IMR-90 (cell line): Measurements from ENCODE around the gene RAB11A. TPM values are rescaled to one million over a fixed set of nuclear protein-coding genes. Genes with fewer than 3 reads are reported as not detected.

Source experiments
- ATAC-seq: fragments of 200-7000 bp; cut with Tn5 transposase; 2 replicates; pipeline ENCODE4 v1.9.1; 2020; ENCODE audit warnings: low read depth, mild to moderate bottlenecking, moderate library complexity
- BruUV-seq: library from RNA; stranded (reverse); fragments of 400-500 nt; replicated peaks from 2 replicates; lab custom pipeline; 2021; lab: Mats Ljungman, UMichigan
- CTCF ChIA-PET: fragments of 300-600 bp; formaldehyde crosslinking; extraction: SDS; loops from one replicate; lab custom pipeline; 2021; ENCODE audit warnings: antibody characterized with exemption; lab: Yijun Ruan, JAX
- POLR2A ChIA-PET: fragments of 300-600 bp; sonication (Branson Sonifier 250); formaldehyde crosslinking; loops from one replicate; lab custom pipeline; 2022; ENCODE audit warnings: antibody characterized with exemption; ENCODE audit not compliant: unreplicated experiment; lab: Charles Lee
- DNase-seq: peaks from one replicate; pipeline ENCODE4 v3.0.0; 2013
- H2AFZ ChIP-seq: replicated peaks from 2 replicates; pipeline ENCODE3; 2013; ENCODE audit warnings: low read length, mild to moderate bottlenecking; ENCODE audit not compliant: poor library complexity
- H2AK5ac ChIP-seq: 2 replicates; pipeline ENCODE4 v1.6.1; 2013; ENCODE audit warnings: low read depth, low read length, inconsistent platforms
- H2AK9ac ChIP-seq: replicated peaks from 2 replicates; pipeline ENCODE3; 2013; ENCODE audit warnings: mild to moderate bottlenecking, low read depth, low read length, moderate library complexity; ENCODE audit not compliant: poor library complexity
- H2BK120ac ChIP-seq: 2 replicates; pipeline ENCODE4 v1.6.1; 2013; ENCODE audit warnings: low read depth, low read length, inconsistent platforms
- H2BK15ac ChIP-seq: 3 replicates; pipeline ENCODE4 v1.6.1; 2013; ENCODE audit warnings: low read depth, low read length, inconsistent platforms
- H2BK20ac ChIP-seq: 2 replicates; pipeline ENCODE4 v1.6.1; 2013; ENCODE audit warnings: low read depth, mild to moderate bottlenecking, inconsistent platforms, low read length, moderate library complexity
- H2BK5ac ChIP-seq: 2 replicates; pipeline ENCODE4 v1.6.1; 2013; ENCODE audit warnings: mild to moderate bottlenecking, low read depth, low read length, inconsistent platforms; ENCODE audit not compliant: poor library complexity, severe bottlenecking
- H3K14ac ChIP-seq: replicated peaks from 2 replicates; pipeline ENCODE4 v1.6.1; 2013; ENCODE audit warnings: low read depth, low read length, inconsistent platforms
- H3K18ac ChIP-seq: 2 replicates; pipeline ENCODE4 v1.6.1; 2013; ENCODE audit warnings: low read depth, low read length, control low read depth
- H3K23ac ChIP-seq: 2 replicates; pipeline ENCODE4 v1.6.1; 2013; ENCODE audit warnings: low read depth, low read length, inconsistent platforms
- H3K27ac ChIP-seq: 2 replicates; pipeline ENCODE4 v1.5.1; 2013; ENCODE audit warnings: mild to moderate bottlenecking, control low read depth, low read length; ENCODE audit not compliant: insufficient read depth
- H3K27me3 ChIP-seq: 2 replicates; pipeline ENCODE4 v1.6.1; 2013; ENCODE audit warnings: low read length; ENCODE audit not compliant: control insufficient read depth, insufficient read depth
- H3K36me3 ChIP-seq: 2 replicates; pipeline ENCODE4 v1.6.1; 2013; ENCODE audit warnings: low read length, mixed read lengths; ENCODE audit not compliant: control insufficient read depth, insufficient read depth
- H3K4ac ChIP-seq: 2 replicates; pipeline ENCODE4 v1.6.1; 2013; ENCODE audit warnings: low read depth, low read length, inconsistent platforms
- H3K4me1 ChIP-seq: 2 replicates; pipeline ENCODE4 v1.6.1; 2013; ENCODE audit warnings: low read length, mixed read lengths; ENCODE audit not compliant: control insufficient read depth, insufficient read depth
- H3K4me2 ChIP-seq: 2 replicates; pipeline ENCODE4 v1.6.1; 2013; ENCODE audit warnings: low read depth, mild to moderate bottlenecking, control low read depth, low read length, moderate library complexity
- H3K4me3 ChIP-seq: 2 replicates; pipeline ENCODE4 v1.5.1; 2013; ENCODE audit warnings: low read depth, mild to moderate bottlenecking, control low read depth, low read length, moderate library complexity; ENCODE audit not compliant: insufficient read depth
- H3K56ac ChIP-seq: 2 replicates; pipeline ENCODE4 v1.6.1; 2013; ENCODE audit warnings: low read length, inconsistent platforms; ENCODE audit not compliant: insufficient read depth; ENCODE audit errors: extremely low read depth
- H3K79me1 ChIP-seq, 2 experiments: 2 replicates each; pipeline ENCODE4 v1.6.1; 2013; ENCODE audit warnings: low read length in 2 of 2, inconsistent platforms in 1 of 2, low read depth in 1 of 2
- H3K9ac ChIP-seq: 2 replicates; pipeline ENCODE4 v1.6.1; 2013; ENCODE audit warnings: low read depth, low read length, control low read depth
- H3K9me1 ChIP-seq: 2 replicates; pipeline ENCODE4 v1.6.1; 2013; ENCODE audit warnings: low read length, inconsistent platforms; ENCODE audit not compliant: insufficient read depth
- H3K9me3 ChIP-seq: 2 replicates; pipeline ENCODE4 v1.6.1; 2013; ENCODE audit warnings: low read length; ENCODE audit not compliant: control insufficient read depth, insufficient read depth
- H4K20me1 ChIP-seq: 2 replicates; pipeline ENCODE4 v1.6.1; 2013; ENCODE audit warnings: low read length, inconsistent platforms; ENCODE audit not compliant: insufficient read depth
- H4K5ac ChIP-seq: 2 replicates; pipeline ENCODE4 v1.6.1; 2013; ENCODE audit warnings: mild to moderate bottlenecking, low read depth, low read length, control low read depth
- H4K8ac ChIP-seq, 2 experiments: 2 replicates each; pipeline ENCODE4 v1.6.1; 2013; ENCODE audit warnings: low read depth in 2 of 2, low read length in 2 of 2, control low read depth in 1 of 2, inconsistent platforms in 1 of 2
- H4K91ac ChIP-seq: 2 replicates; pipeline ENCODE4 v1.6.1; 2013; ENCODE audit warnings: low read depth, low read length, inconsistent platforms; ENCODE audit not compliant: insufficient read depth
- RFX5 ChIP-seq: IDR thresholded peaks from 2 replicates; pipeline ENCODE4 v1.8.0; 2012; ENCODE audit warnings: low read depth, mild to moderate bottlenecking, low read length, moderate library complexity
- WGBS, 2 experiments: methylation state at CpG; one replicate each; pipeline versions ENCODE4 v1.1.5 to v1.1.7; 2013; ENCODE audit warnings: missing lambda C conversion rate in 2 of 2; ENCODE audit not compliant: insufficient read length in 1 of 2; ENCODE audit errors: extremely low coverage in 2 of 2; 5-methylcytosine and 5-hydroxymethylcytosine counted together
- dilution Hi-C: fragments of 300-500 bp; cut with HindIII; formaldehyde crosslinking; loops from one replicate; pipeline ENCODE4 v1.14.3; 2018; ENCODE audit warnings: low sequenced_read_pairs; ENCODE audit not compliant: unreplicated experiment
- in situ Hi-C: fragments of 300-500 bp; cut with MboI; formaldehyde crosslinking; loops from 3 replicates; pipeline ENCODE4 v1.14.3; 2019; ENCODE audit warnings: low sequenced_read_pairs, inconsistent platforms, mixed read lengths
- intact Hi-C: fragments of 100-400 bp; cut with micrococcal nuclease; formaldehyde crosslinking; loops from 2 replicates; pipeline ENCODE4 v1.10.0; 2022
- polyA plus RNA-seq, 3 experiments: library from polyadenylated mRNA; depleted of rRNA; stranded (reverse); fragments of >200 nt; gene quantifications; 2 replicates each; pipeline ENCODE4 v1.2.3, GENCODE V29; 2012; ENCODE audit warnings: low replicate concordance in 1 of 3
- total RNA-seq: library from RNA; depleted of rRNA; stranded (reverse); fragments of >200 nt; gene quantifications from 2 replicates; pipeline ENCODE4 v1.2.3, GENCODE V29; 2012

The RAB11A gene
- total and polyA plus RNA-seq, 2 of the 4 experiments (the other 2 are of a cell fraction), result 341 to 462 TPM

GRCh38 chr15:65918357-65918920 lies 49.1 kb downstream of the RAB11A start:
- in situ Hi-C loops, result loop anchor here (25.0 kb wide), 1 partner anchor 569 kb away; the partner anchor contains the start of gene SNAPC5
- no peak overlapping the region for H2AK9ac ChIP-seq

More at GRCh38 chr15:65918357-65918920, 49.1 kb downstream of the RAB11A start:
- no peaks in the 10 kb centered on the region for H3K27me3 ChIP-seq
- no peak overlapping the region for H4K8ac ChIP-seq
- no peaks in the 10 kb centered on the region for H3K36me3 ChIP-seq
- ATAC-seq (no peak), DNase-seq (no peak)
- intact Hi-C loops (no loop called here), dilution Hi-C loops (no loop called here)
- H3K18ac ChIP-seq, result no peak overlapping the region
- no peak overlapping the region for H3K27ac ChIP-seq
- no peak overlapping the region for H2BK20ac ChIP-seq
- no peak overlapping the region for H2BK15ac ChIP-seq
- no peak overlapping the region for H3K4me2 ChIP-seq
- no peak overlapping the region for H3K14ac ChIP-seq
- H3K23ac ChIP-seq, result no peak overlapping the region
- no peak overlapping the region for H4K5ac ChIP-seq
- H3K9me1 ChIP-seq, result peaks cover 3% of the 10 kb centered on the region; the same call in 1 of the 2 replicates
- H4K20me1 ChIP-seq, result peaks cover 9% of the 10 kb centered on the region; the same call in 1 of the 2 replicates
- no TSS peak for BruUV-seq
- no peak overlapping the region for H4K91ac ChIP-seq
- H2BK5ac ChIP-seq, result no peak overlapping the region
- no peak overlapping the region for H3K4ac ChIP-seq
- H2AK5ac ChIP-seq, result no peak overlapping the region
- no peak overlapping the region for H2AFZ ChIP-seq
- TF ChIP-seq RFX5, result no peak
- no peak overlapping the region for H3K4me3 ChIP-seq
- H3K79me1 ChIP-seq, result no peaks in the 10 kb centered on the region
- no peak overlapping the region for H3K9ac ChIP-seq
- peaks cover 5% of the 10 kb centered on the region; the same call in 1 of the 2 replicates for H3K4me1 ChIP-seq
- 100% methylated on average over 1 of the region's 3 CpGs; no CpG with 5 or more reads in 1 of the 2 experiments for WGBS, 2 experiments
- POLR2A ChIA-PET, result no interaction called here
- no peak overlapping the region for H2BK120ac ChIP-seq
- CTCF ChIA-PET, result no interaction called here
- no peaks in the 10 kb centered on the region for H3K9me3 ChIP-seq
- no peak overlapping the region for H3K56ac ChIP-seq
